Adrenal gland (tissue), 5 donors: Measurements from ENCODE around the gene ETV6.

ENCODE experiments used
- CTCF ChIP-seq, 6 experiments: fragments of 450-650 bp in 4 of 6; fragments of 200-600 bp in 2 of 6; sonication (generic) in 1 of 6; IDR thresholded peaks; 1 replicate in 5 of 6; 2 replicates in 1 of 6; pipeline versions ENCODE4 v1.5.1 to v1.8.0; 2016 to 2021; ENCODE audit warnings: antibody characterized with exemption in 6 of 6, mild to moderate bottlenecking in 2 of 6, moderate library complexity in 1 of 6
- POLR2A ChIP-seq, 2 donors: fragments of 450-650 bp; IDR thresholded peaks; one replicate each; pipeline ENCODE4 v1.6.1; 2017; ENCODE audit warnings: antibody characterized with exemption in 2 of 2, mild to moderate bottlenecking in 2 of 2, moderate library complexity in 1 of 2
- donor health status: DM: no; HTN: no; CAD: no.

- TF ChIP-seq CTCF (IDR thresholded peaks at IDR 0.05) (no peak), POLR2A (IDR thresholded peaks at IDR 0.05) (no peak)
These were observed 216.3 kb downstream of the ETV6 start for GRCh38 chr12:11865824-11866223.
